GM18907 (cell line): ENCODE measurements around the gene ZNF397.

Experiments used
- ATAC-seq: cut with Tn5 transposase; IDR thresholded peaks from one replicate; pipeline ENCODE4 v1.9.1; 2021; ENCODE audit warnings: mild to moderate bottlenecking, moderate library complexity; ENCODE audit not compliant: unreplicated experiment

The ZNF397 gene

GRCh38 chr18:35290094-35290735, 49.4 kb downstream of the ZNF397 start, which contains the start of gene ZSCAN30:
ZSCAN30 (minus strand) TSS chr18:35290229; CDS start chr18:35264352, 25,877 bp downstream.
- peak; percentile 94 for ATAC-seq

DNA sequence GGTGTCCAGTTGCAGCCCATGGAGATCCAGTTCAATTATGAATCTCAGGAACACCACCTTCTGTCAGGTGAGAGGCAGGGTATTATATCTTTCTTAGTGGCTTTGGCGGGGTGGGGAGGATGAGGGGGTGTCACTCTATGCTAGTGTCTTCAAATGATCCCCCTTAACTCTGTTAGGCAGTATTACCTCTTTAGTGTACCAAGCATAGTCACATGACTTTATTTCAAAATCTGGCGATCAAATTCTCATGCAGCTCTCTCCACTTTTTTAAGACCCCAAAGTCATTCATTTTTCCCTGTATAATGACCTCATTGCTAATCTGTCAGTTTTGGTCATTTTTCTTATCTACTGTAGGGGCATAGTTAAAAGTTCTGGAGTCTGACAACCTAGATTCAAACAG, 50.3 kb downstream of the ZNF397 start:
- no peak for ATAC-seq

DNA sequence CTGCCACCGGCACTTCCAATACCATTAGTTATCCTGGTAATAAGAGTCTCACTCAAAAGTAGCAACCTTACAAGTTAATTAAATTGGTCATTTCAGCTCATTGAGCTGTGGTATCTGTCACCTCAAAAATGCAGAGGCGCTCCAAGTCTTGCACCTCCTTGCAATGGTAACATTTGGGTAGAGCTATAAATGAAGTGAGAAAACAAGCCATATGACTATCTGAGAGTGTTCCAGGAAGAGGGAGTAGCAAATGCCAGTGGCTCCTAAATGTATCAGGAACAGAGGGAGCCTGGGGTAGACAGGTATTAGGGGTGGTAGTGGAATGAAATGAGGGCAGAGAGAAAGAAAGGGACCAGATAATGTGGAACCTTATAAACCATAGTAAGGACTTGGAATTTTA, 55.2 kb downstream of the ZNF397 start:
- ATAC-seq = no peak

GRCh38 chr18:35303610-35304009, 62.8 kb downstream of the ZNF397 start:
- ATAC-seq = no peak

- ATAC-seq = no peak
Observed at GRCh38 chr18:35306588-35307250, 65.9 kb downstream of the ZNF397 start.
